Vagina (tissue), 2 donors: ENCODE measurements around the gene RGMB. TPM values are rescaled to one million over a fixed set of nuclear protein-coding genes. Genes with fewer than 3 reads are reported as not detected.
"Not testable (repeated sequence)": the region's sequence is repeated elsewhere in the genome, so short reads cannot be mapped to it uniquely, and the experiment has no call there.

Source experiments
- DNase-seq, 2 donors: peaks; one replicate each; pipeline ENCODE4 v3.0.0-alpha.2; 2017; ENCODE audit errors: extremely low spot score in 2 of 2
- H3K27ac ChIP-seq: fragments of 200-600 bp; sonication (generic); one replicate; pipeline ENCODE4 v1.5.1; 2019
- H3K27me3 ChIP-seq: fragments of 200-600 bp; sonication (generic); one replicate; pipeline ENCODE4 v1.5.1; 2019
- H3K36me3 ChIP-seq, 2 donors: fragments of 200-600 bp; sonication (generic); one replicate each; pipeline ENCODE4 v1.5.1; 2017 to 2019
- H3K4me1 ChIP-seq: fragments of 200-600 bp; sonication (generic); one replicate; pipeline ENCODE4 v1.5.1; 2019
- H3K4me3 ChIP-seq, 2 donors: fragments of 200-600 bp; sonication (generic); 1 replicate in 1 of 2; 2 replicates in 1 of 2; pipeline ENCODE4 v1.5.1; 2016 to 2019
- H3K9me3 ChIP-seq: fragments of 200-600 bp; sonication (generic); one replicate; pipeline ENCODE4 v1.5.1; 2019
- CTCF ChIP-seq, 3 experiments: fragments of 450-650 bp in 2 of 3; fragments of 200-600 bp in 1 of 3; sonication (generic) in 1 of 3; IDR thresholded peaks; one replicate each; pipeline ENCODE4 v1.5.1; 2017 to 2019; ENCODE audit warnings: antibody characterized with exemption in 3 of 3, mild to moderate bottlenecking in 2 of 3, moderate library complexity in 2 of 3
- POLR2A ChIP-seq, 2 donors: fragments of 450-650 bp; IDR thresholded peaks; one replicate each; pipeline ENCODE4 v1.6.1; 2017; ENCODE audit warnings: antibody characterized with exemption in 2 of 2, mild to moderate bottlenecking in 2 of 2, moderate library complexity in 2 of 2
- POLR2AphosphoS5 ChIP-seq, 2 donors: sonication (generic); formaldehyde crosslinking; IDR thresholded peaks; one replicate each; pipeline ENCODE4 v1.9.0; 2017; ENCODE audit warnings: antibody characterized with exemption in 2 of 2, mild to moderate bottlenecking in 2 of 2, low read depth in 1 of 2; ENCODE audit not compliant: insufficient read depth in 1 of 2
- intact Hi-C: fragments of 100-400 bp; cut with DNase I; formaldehyde crosslinking; loops from one replicate; pipeline ENCODE4 v1.15.1; 2023
- total RNA-seq: library from RNA; depleted of rRNA; stranded (reverse); fragments of >200 nt; gene quantifications from one replicate; pipeline ENCODE4 v1.2.3, GENCODE V29; 2016

The RGMB gene
- total RNA-seq, 1 donor from 2014 or later = 39.0 TPM

GRCh38 chr5:98749046-98749445 lies 24.4 kb upstream of the RGMB start:
- Histone ChIP-seq H3K36me3 (no peaks in the 10 kb centered on the region), H3K27me3 (no peaks in the 10 kb centered on the region), H3K27ac (no peak overlapping the region), H3K4me1 (no peaks in the 10 kb centered on the region), H3K9me3 (no peaks in the 10 kb centered on the region), H3K4me3 (no peak overlapping the region)
- no peak for TF ChIP-seq POLR2AphosphoS5 (IDR thresholded peaks at IDR 0.05; ENCODE audit: insufficient read depth in 1 of 2, low read depth in 1 of 2)
- no peak for TF ChIP-seq CTCF (IDR thresholded peaks at IDR 0.05)
- no peak for TF ChIP-seq POLR2A (IDR thresholded peaks at IDR 0.05)
- intact Hi-C loops = no loop called here
- DNase-seq = no peak

GRCh38 chr5:98750693-98751092 lies 22.8 kb upstream of the RGMB start:
- no peak overlapping the region for H3K27ac ChIP-seq
- TF ChIP-seq CTCF (IDR thresholded peaks at IDR 0.05) (no peak), POLR2AphosphoS5 (IDR thresholded peaks at IDR 0.05; ENCODE audit: insufficient read depth in 1 of 2, low read depth in 1 of 2) (no peak), POLR2A (IDR thresholded peaks at IDR 0.05) (no peak)

DNA sequence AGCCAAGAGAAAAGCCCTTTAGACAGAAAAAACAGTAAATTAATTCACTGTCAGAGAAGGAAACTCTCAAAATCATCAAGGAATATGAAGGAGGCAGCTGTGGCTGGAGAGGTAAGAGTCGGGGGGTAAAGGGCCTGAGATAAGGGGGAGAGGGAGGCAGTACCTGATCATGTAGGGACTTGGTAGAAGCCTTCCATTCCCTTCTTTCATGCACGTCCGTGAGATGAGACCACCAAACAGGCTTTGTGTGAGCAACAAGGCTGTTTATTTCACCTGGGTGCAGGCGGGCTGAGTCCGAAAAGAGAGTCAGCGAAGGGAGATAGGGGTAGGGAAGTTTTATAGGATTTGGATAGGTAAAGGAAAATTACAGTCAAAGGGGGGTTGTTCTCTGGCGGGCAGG lies 21.1 kb upstream of the RGMB start:
- H3K27me3 ChIP-seq, H3K4me3 ChIP-seq, H3K36me3 ChIP-seq, H3K27ac ChIP-seq, H3K4me1 ChIP-seq, H3K9me3 ChIP-seq, intact Hi-C loops, DNase-seq: not testable (repeated sequence)

More at GRCh38 chr5:98750693-98751092, 22.8 kb upstream of the RGMB start:
- no peak for DNase-seq
- no peaks in the 10 kb centered on the region for H3K4me1 ChIP-seq
- H3K4me3 ChIP-seq = no peak overlapping the region
- intact Hi-C loops = no loop called here
- no peaks in the 10 kb centered on the region for H3K36me3 ChIP-seq
- H3K27me3 ChIP-seq = no peaks in the 10 kb centered on the region
- H3K9me3 ChIP-seq = no peaks in the 10 kb centered on the region

- intact Hi-C loops, H3K27ac ChIP-seq, H3K9me3 ChIP-seq, H3K4me3 ChIP-seq, H3K4me1 ChIP-seq, H3K27me3 ChIP-seq, H3K36me3 ChIP-seq, DNase-seq: not testable (repeated sequence)
Observed at GRCh38 chr5:98752801-98753200, 20.7 kb upstream of the RGMB start.

DNA sequence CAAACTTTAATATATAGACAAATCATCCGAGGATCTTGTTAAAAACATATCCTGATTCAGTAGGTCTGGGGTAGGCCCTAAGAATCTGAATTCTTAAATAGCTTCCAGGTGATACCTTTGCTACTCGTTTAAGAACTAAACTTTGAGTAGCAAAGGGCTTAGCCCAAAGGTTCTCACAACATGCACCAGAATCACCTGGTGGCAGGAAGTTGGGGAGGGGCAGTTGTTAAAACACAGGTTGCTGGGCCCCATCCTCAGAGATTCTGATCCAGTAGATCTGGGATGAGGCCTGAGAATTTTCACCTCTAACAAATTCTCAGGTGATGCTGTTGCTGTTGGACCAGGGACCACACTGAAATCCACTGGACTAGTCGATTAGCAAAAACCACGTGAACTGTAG lies 20.0 kb upstream of the RGMB start:
- DNase-seq = no peak
- no peaks in the 10 kb centered on the region for H3K4me1 ChIP-seq
- no peak overlapping the region for H3K27ac ChIP-seq
- no peaks in the 10 kb centered on the region for H3K36me3 ChIP-seq
- no peaks in the 10 kb centered on the region for H3K9me3 ChIP-seq
- H3K27me3 ChIP-seq = no peaks in the 10 kb centered on the region
- no peak for TF ChIP-seq POLR2A (IDR thresholded peaks at IDR 0.05)
- no peak for TF ChIP-seq POLR2AphosphoS5 (IDR thresholded peaks at IDR 0.05; ENCODE audit: insufficient read depth in 1 of 2, low read depth in 1 of 2)
- no peak for TF ChIP-seq CTCF (IDR thresholded peaks at IDR 0.05)
- H3K4me3 ChIP-seq = no peak overlapping the region
- intact Hi-C loops = no loop called here

DNA sequence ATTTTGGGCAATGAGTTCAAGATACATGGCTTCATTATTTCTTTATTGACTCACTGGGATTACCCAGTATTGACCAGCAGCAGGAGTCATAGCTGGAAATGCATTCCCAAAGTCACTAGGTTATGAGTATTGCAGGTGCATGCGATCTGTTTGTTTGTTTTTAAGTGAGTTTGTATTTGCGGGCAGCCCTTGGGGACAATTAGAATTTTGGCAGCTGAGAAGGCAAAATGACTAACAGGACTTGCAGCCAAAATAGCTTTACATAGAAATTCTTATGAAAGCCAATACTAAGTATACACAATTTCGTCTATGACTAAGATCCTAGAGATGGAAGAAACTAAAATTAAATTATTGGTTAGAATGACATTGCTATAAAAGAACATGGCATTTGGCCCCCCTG lies 18.1 kb upstream of the RGMB start:
- TF ChIP-seq POLR2A (IDR thresholded peaks at IDR 0.05) = no peak
- TF ChIP-seq POLR2AphosphoS5 (IDR thresholded peaks at IDR 0.05; ENCODE audit: insufficient read depth in 1 of 2, low read depth in 1 of 2) = no peak
- TF ChIP-seq CTCF (IDR thresholded peaks at IDR 0.05) = no peak
- Histone ChIP-seq H3K9me3 (no peaks in the 10 kb centered on the region), H3K4me3 (no peak overlapping the region), H3K36me3 (no peaks in the 10 kb centered on the region), H3K4me1 (no peaks in the 10 kb centered on the region), H3K27ac (no peak overlapping the region), H3K27me3 (no peaks in the 10 kb centered on the region)
- intact Hi-C loops = no loop called here
- no peak for DNase-seq
